ENCODE measurements around the gene BAAT. TPM values are rescaled to one million over a fixed set of nuclear protein-coding genes. Genes with fewer than 3 reads are reported as not detected.

BAAT gene
- total and polyA plus RNA-seq, 2 of the 4 experiments (the other 2 are of a cell fraction), result not detected

- Histone ChIP-seq H3K9ac (ENCODE audit: low read depth, low read length) (no peak overlapping the region), H3K4me1 (ENCODE audit: control insufficient read depth, insufficient read depth, low read length) (no peaks in the 10 kb centered on the region), H2AFZ (replicated peaks; ENCODE audit: low read length, poor library complexity) (no peak overlapping the region), H3K4ac (ENCODE audit: low read depth, low read length) (no peak overlapping the region), H3K14ac (replicated peaks; ENCODE audit: low read depth, low read length) (no peak overlapping the region), H3K18ac (ENCODE audit: low read depth, low read length) (no peak overlapping the region), H2AK9ac (replicated peaks; ENCODE audit: low read depth, low read length, poor library complexity) (no peak overlapping the region), H2AK5ac (ENCODE audit: low read depth, low read length) (no peak overlapping the region), H3K27me3 (ENCODE audit: control insufficient read depth, insufficient read depth, low read length) (no peaks in the 10 kb centered on the region), H2BK120ac (ENCODE audit: low read depth, low read length) (no peak overlapping the region), H3K56ac (ENCODE audit: extremely low read depth, insufficient read depth, low read length) (no peak overlapping the region), H4K91ac (ENCODE audit: insufficient read depth, low read depth, low read length) (no peak overlapping the region), H3K23ac (ENCODE audit: low read depth, low read length) (no peak overlapping the region), H3K79me1 (ENCODE audit: low read depth in 1 of 2, low read length in 2 of 2) (no peaks in the 10 kb centered on the region), H3K9me3 (ENCODE audit: control insufficient read depth, insufficient read depth, low read length) (no peaks in the 10 kb centered on the region), H3K4me2 (ENCODE audit: low read depth, low read length) (no peak overlapping the region), H2BK20ac (ENCODE audit: low read depth, low read length) (no peak overlapping the region), H3K36me3 (ENCODE audit: control insufficient read depth, insufficient read depth, low read length) (no peaks in the 10 kb centered on the region), H4K5ac (ENCODE audit: low read depth, low read length) (no peak overlapping the region), H3K27ac (ENCODE audit: insufficient read depth, low read length) (no peak overlapping the region), H3K9me1 (ENCODE audit: insufficient read depth, low read length) (no peaks in the 10 kb centered on the region), H4K8ac (ENCODE audit: low read depth in 2 of 2, low read length in 2 of 2) (no peak overlapping the region), H2BK5ac (ENCODE audit: low read depth, low read length, poor library complexity, severe bottlenecking) (no peak overlapping the region), H3K4me3 (ENCODE audit: insufficient read depth, low read depth, low read length) (no peak overlapping the region), H4K20me1 (ENCODE audit: insufficient read depth, low read length) (no peaks in the 10 kb centered on the region), H2BK15ac (ENCODE audit: low read depth, low read length) (no peak overlapping the region)
- no TSS peak for BruUV-seq (replicated peaks)
- DNase-seq (no peak), ATAC-seq (ENCODE audit: low read depth) (no peak)
- POLR2A ChIA-PET (ENCODE audit: unreplicated experiment), result no interaction called here
- 80% methylated on average over 2 of the region's 5 CpGs; no CpG with 5 or more reads in 1 of the 2 experiments for WGBS, 2 experiments (ENCODE audit: extremely low coverage in 2 of 2, insufficient read length in 1 of 2)
- CTCF ChIA-PET, result no interaction called here
- in situ Hi-C loops (cut with MboI; ENCODE audit: low sequenced_read_pairs) (no loop called here), intact Hi-C loops (cut with micrococcal nuclease) (no loop called here), dilution Hi-C loops (cut with HindIII; ENCODE audit: low sequenced_read_pairs, unreplicated experiment) (no loop called here)
- TF ChIP-seq MAZ (IDR thresholded peaks at IDR 0.05; ENCODE audit: borderline replicate concordance, low read depth, low read length), result no peak
These were observed 30.6 kb downstream of the BAAT start for GRCh38 chr9:101354143-101354764.

Data from IMR-90 (cell line).